Stomach smooth muscle (tissue), 2 donors: ENCODE results near the gene IBA57.
"Not testable (repeated sequence)": the region's sequence is repeated elsewhere in the genome, so short reads cannot be mapped to it uniquely, and the experiment has no call there.

Experiments
- H3K27ac ChIP-seq: one replicate; pipeline ENCODE4 v1.7.0; 2013; ENCODE audit warnings: mild to moderate bottlenecking, low read length, inconsistent platforms
- H3K27me3 ChIP-seq, 2 donors: one replicate each; pipeline ENCODE4 v1.7.0; 2013; ENCODE audit warnings: low read length in 2 of 2; ENCODE audit not compliant: insufficient read depth in 2 of 2, control insufficient read depth in 1 of 2
- H3K36me3 ChIP-seq, 2 donors: one replicate each; pipeline ENCODE4 v1.7.0; 2013; ENCODE audit warnings: low read length in 2 of 2; ENCODE audit not compliant: control insufficient read depth in 2 of 2, insufficient read depth in 2 of 2
- H3K4me1 ChIP-seq: one replicate; pipeline ENCODE4 v1.7.0; 2013; ENCODE audit warnings: low read length; ENCODE audit not compliant: control insufficient read depth, insufficient read depth
- H3K4me3 ChIP-seq, 2 donors: one replicate each; pipeline ENCODE4 v1.7.0; 2013; ENCODE audit warnings: low read length in 2 of 2
- H3K9ac ChIP-seq, 2 donors: one replicate each; pipeline ENCODE4 v1.7.0; 2013; ENCODE audit warnings: low read length in 2 of 2, mild to moderate bottlenecking in 1 of 2
- H3K9me3 ChIP-seq, 2 donors: one replicate each; pipeline ENCODE4 v1.7.0; 2013; ENCODE audit warnings: low read length in 2 of 2; ENCODE audit not compliant: control insufficient read depth in 2 of 2
- donor health status: healthy.
- donor health status: Pancreatic carcinoma.

The IBA57 gene

GRCh38 chr1:228166170-228166936, 749 bp downstream of the IBA57 start:
- H3K9ac ChIP-seq: peak overlapping the region; percentile 86 to 88
- no peaks in the 10 kb centered on the region for H3K9me3 ChIP-seq
- H3K4me1 ChIP-seq: peaks cover 27% of the 10 kb centered on the region
- peaks cover 6 to 10% of the 10 kb centered on the region in 2 donors for H3K27me3 ChIP-seq
- H3K27ac ChIP-seq: peak overlapping the region; percentile 91
- peak overlapping the region; percentile 82 to 86 for H3K4me3 ChIP-seq
- H3K36me3 ChIP-seq: no peaks in the 10 kb centered on the region

GRCh38 chr1:228168563-228169270, 3.1 kb downstream of the IBA57 start:
- Histone ChIP-seq H3K4me1 (peaks cover 13% of the 10 kb centered on the region), H3K9ac (no peak overlapping the region), H3K9me3 (no peaks in the 10 kb centered on the region), H3K27ac (no peak overlapping the region), H3K27me3 (peaks cover under 1 to 2% of the 10 kb centered on the region in 2 donors), H3K4me3 (no peak overlapping the region), H3K36me3 (no peaks in the 10 kb centered on the region)

GRCh38 chr1:228169345-228169744, 3.7 kb downstream of the IBA57 start:
- H3K4me3 ChIP-seq: no peak overlapping the region
- H3K9me3 ChIP-seq: no peaks in the 10 kb centered on the region
- H3K4me1 ChIP-seq: peaks cover 15% of the 10 kb centered on the region
- no peak overlapping the region for H3K27ac ChIP-seq
- no peaks in the 10 kb centered on the region for H3K36me3 ChIP-seq
- H3K27me3 ChIP-seq: no peaks in the 10 kb centered on the region
- no peak overlapping the region for H3K9ac ChIP-seq

- peaks cover under 1 to 2% of the 10 kb centered on the region in 2 donors for H3K36me3 ChIP-seq
- H3K4me3 ChIP-seq: no peak overlapping the region
- no peak overlapping the region for H3K9ac ChIP-seq
- H3K27ac ChIP-seq: no peak overlapping the region
- H3K27me3 ChIP-seq: no peaks in the 10 kb centered on the region
- H3K9me3 ChIP-seq: no peaks in the 10 kb centered on the region
- H3K4me1 ChIP-seq: peaks cover 22% of the 10 kb centered on the region
Measured at GRCh38 chr1:228170666-228171065, 5.1 kb downstream of the IBA57 start.

GRCh38 chr1:228171221-228171891, 5.8 kb downstream of the IBA57 start:
- Histone ChIP-seq H3K4me3 (no peak overlapping the region), H3K27me3 (no peaks in the 10 kb centered on the region), H3K27ac (no peak overlapping the region), H3K36me3 (peaks cover 2 to 4% of the 10 kb centered on the region in 2 donors), H3K4me1 (peaks cover 27% of the 10 kb centered on the region), H3K9me3 (no peaks in the 10 kb centered on the region), H3K9ac (no peak overlapping the region)

- H3K4me1 ChIP-seq: peaks cover 27% of the 10 kb centered on the region
- H3K27me3 ChIP-seq: no peaks in the 10 kb centered on the region
- H3K9me3 ChIP-seq: no peaks in the 10 kb centered on the region
- H3K9ac ChIP-seq: no peak overlapping the region
- peaks cover 2 to 4% of the 10 kb centered on the region in 2 donors for H3K36me3 ChIP-seq
- no peak overlapping the region for H3K27ac ChIP-seq
- no peak overlapping the region for H3K4me3 ChIP-seq
Measured at GRCh38 chr1:228172591-228173527, 7.3 kb downstream of the IBA57 start.

GRCh38 chr1:228173528-228174481, 8.2 kb downstream of the IBA57 start:
- Histone ChIP-seq H3K4me3 (peak overlapping the region in 1 of 2 donors; percentile 35), H3K4me1 (peaks cover 27% of the 10 kb centered on the region)
- H3K27me3 ChIP-seq, H3K27ac ChIP-seq, H3K9me3 ChIP-seq, H3K9ac ChIP-seq, H3K36me3 ChIP-seq: not testable (repeated sequence)

- Histone ChIP-seq H3K27ac (no peak overlapping the region), H3K4me3 (peak overlapping the region; percentile 46 to 60), H3K4me1 (peaks cover 27% of the 10 kb centered on the region), H3K9me3 (no peaks in the 10 kb centered on the region), H3K9ac (no peak overlapping the region), H3K36me3 (peaks cover 2 to 4% of the 10 kb centered on the region in 2 donors), H3K27me3 (no peaks in the 10 kb centered on the region)
Measured at GRCh38 chr1:228174482-228175315, 9.1 kb downstream of the IBA57 start.
